CD4-positive, alpha-beta T cell (primary cell): Measurements from ENCODE around the gene AHRR. TPM values are rescaled to one million over a fixed set of nuclear protein-coding genes. Genes with fewer than 3 reads are reported as not detected.

Source experiments
- ATAC-seq: fragments of 200-7000 bp; cut with Tn5 transposase; one replicate; pipeline ENCODE4 v1.10.0; 2022; ENCODE audit warnings: mild to moderate bottlenecking; ENCODE audit not compliant: poor library complexity
- CTCF ChIA-PET: fragments of 350-600 bp; sonication (Branson Sonifier 250); formaldehyde crosslinking; loops from one replicate; lab custom pipeline; 2021; ENCODE audit warnings: antibody characterized with exemption, inconsistent platforms; lab: Charles Lee
- POLR2A ChIA-PET: fragments of 350-600 bp; sonication (Branson Sonifier 250); formaldehyde crosslinking; loops from one replicate; lab custom pipeline; 2021; ENCODE audit warnings: antibody characterized with exemption, inconsistent platforms; lab: Charles Lee
- DNase-seq, 14 experiments: peaks; one replicate each; pipeline ENCODE4 v3.0.0-alpha.2; 2013 to 2020; ENCODE audit warnings: mixed read lengths in 2 of 14
- H3K27ac ChIP-seq, 2 donors: one replicate each; pipeline versions ENCODE4 v1.5.1 to v1.7.0; 2013; ENCODE audit warnings: low read length in 2 of 2, low read depth in 1 of 2, mild to moderate bottlenecking in 1 of 2
- H3K27me3 ChIP-seq, 2 experiments: 1 replicate in 1 of 2; 2 replicates in 1 of 2; pipeline versions ENCODE4 v1.6.1 to v1.7.0; 2013; ENCODE audit warnings: low read length in 2 of 2, control low read depth in 1 of 2, mild to moderate bottlenecking in 1 of 2, moderate library complexity in 1 of 2; ENCODE audit not compliant: insufficient read depth in 2 of 2, control insufficient read depth in 1 of 2
- H3K36me3 ChIP-seq: one replicate; pipeline ENCODE4 v1.6.1; 2013; ENCODE audit warnings: low read length, control low read depth; ENCODE audit not compliant: insufficient read depth
- H3K4me1 ChIP-seq: one replicate; pipeline ENCODE4 v1.6.1; 2013; ENCODE audit warnings: low read length, control low read depth; ENCODE audit not compliant: insufficient read depth
- H3K4me3 ChIP-seq: one replicate; pipeline ENCODE4 v1.5.1; 2013; ENCODE audit warnings: mild to moderate bottlenecking, low read length, moderate library complexity
- H3K9me3 ChIP-seq, 2 experiments: 1 replicate in 1 of 2; 2 replicates in 1 of 2; pipeline versions ENCODE4 v1.6.1 to v1.7.0; 2013; ENCODE audit warnings: low read length in 2 of 2, mild to moderate bottlenecking in 2 of 2, control low read depth in 1 of 2, moderate library complexity in 1 of 2; ENCODE audit not compliant: control insufficient read depth in 1 of 2, insufficient read depth in 1 of 2
- H3K27ac Mint-ChIP-seq: one replicate; pipeline ENCODE4 v1.8.0; 2020; ENCODE audit warnings: mixed read lengths
- H3K27me3 Mint-ChIP-seq: one replicate; pipeline ENCODE4 v1.8.0; 2021; ENCODE audit warnings: mixed read lengths
- H3K36me3 Mint-ChIP-seq: one replicate; pipeline ENCODE4 v1.8.0; 2021; ENCODE audit warnings: low read depth, mixed read lengths
- H3K4me1 Mint-ChIP-seq: one replicate; pipeline ENCODE4 v1.8.0; 2021; ENCODE audit warnings: low read depth, mixed read lengths
- H3K4me3 Mint-ChIP-seq: one replicate; pipeline ENCODE4 v1.8.0; 2020; ENCODE audit warnings: mild to moderate bottlenecking, mixed read lengths
- H3K9me3 Mint-ChIP-seq: one replicate; pipeline ENCODE4 v1.8.0; 2020; ENCODE audit warnings: mixed read lengths
- intact Hi-C, 2 experiments: fragments of 100-400 bp; cut with DNase I in 1 of 2; cut with micrococcal nuclease in 1 of 2; formaldehyde crosslinking; loops; one replicate each; pipeline versions ENCODE4 v1.15.1 to v1.9.0; 2023 to 2025; cut with DNase I, micrococcal nuclease
- total RNA-seq, 174 experiments: library from RNA in 2 of 174; stranded (reverse) in 2 of 174; gene quantifications; one replicate each; pipeline ENCODE4 v1.2.3 and lab custom pipeline; 2021 to 2026
- TF ChIP-seq, protein P1 (sequence below): fragments of 200-600 bp; IDR thresholded peaks from one replicate; pipeline ENCODE4 v1.8.0; 2022; ENCODE audit warnings: antibody characterized with exemption, mild to moderate bottlenecking

AHRR gene
- total RNA-seq, 2 experiments from 2014 or later = 0.45 to 0.63 TPM

DNA sequence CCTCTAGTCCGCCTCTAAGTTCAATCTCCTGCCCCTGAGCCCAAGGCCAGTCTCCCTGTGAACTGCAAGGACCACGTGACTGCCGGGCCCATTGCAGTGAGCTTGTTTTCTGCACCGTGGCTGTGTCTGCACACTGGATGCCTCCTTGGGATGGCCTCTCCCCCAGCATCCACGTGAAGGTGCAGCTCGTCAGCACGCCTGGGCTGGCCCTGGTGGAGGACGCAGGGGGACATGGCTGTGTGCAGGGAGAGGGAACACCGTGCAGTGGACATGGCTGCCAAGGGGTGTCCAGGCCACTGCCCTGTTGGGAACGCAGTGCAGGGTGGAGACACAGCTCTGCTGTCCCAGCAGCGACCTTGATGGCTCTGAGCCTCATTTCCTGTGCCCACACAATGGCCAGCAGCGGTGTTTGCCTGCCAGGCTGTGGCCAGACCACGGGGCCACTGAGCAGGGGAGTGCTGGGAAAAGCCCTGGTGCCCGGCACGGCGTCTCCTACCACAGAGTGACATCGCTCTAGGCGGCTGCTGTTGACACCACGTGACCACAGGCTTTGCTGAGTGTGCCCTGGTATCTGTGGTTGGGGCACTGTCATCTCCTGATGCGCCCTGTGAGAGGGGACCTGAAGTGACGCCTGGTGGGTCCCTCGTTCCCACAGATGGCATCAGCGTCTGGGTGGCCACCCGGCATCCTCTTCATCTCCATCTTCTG is 94.6 kb downstream of the AHRR start:
- no peaks in the 10 kb centered on the region for H3K4me1 ChIP-seq
- H3K27me3 ChIP-seq = no peaks in the 10 kb centered on the region
- Mint-ChIP-seq H3K9me3 (no peaks in the 10 kb centered on the region), H3K4me1 (no peaks in the 10 kb centered on the region), H3K27ac (no peak overlapping the region), H3K27me3 (peaks cover 6% of the 10 kb centered on the region), H3K36me3 (no peaks in the 10 kb centered on the region), H3K4me3 (no peak overlapping the region)
- no peak overlapping the region for H3K4me3 ChIP-seq
- ChIA-PET POLR2A (no interaction called here), CTCF (no interaction called here)
- no peaks in the 10 kb centered on the region for H3K9me3 ChIP-seq
- TF ChIP-seq, protein P1, sequence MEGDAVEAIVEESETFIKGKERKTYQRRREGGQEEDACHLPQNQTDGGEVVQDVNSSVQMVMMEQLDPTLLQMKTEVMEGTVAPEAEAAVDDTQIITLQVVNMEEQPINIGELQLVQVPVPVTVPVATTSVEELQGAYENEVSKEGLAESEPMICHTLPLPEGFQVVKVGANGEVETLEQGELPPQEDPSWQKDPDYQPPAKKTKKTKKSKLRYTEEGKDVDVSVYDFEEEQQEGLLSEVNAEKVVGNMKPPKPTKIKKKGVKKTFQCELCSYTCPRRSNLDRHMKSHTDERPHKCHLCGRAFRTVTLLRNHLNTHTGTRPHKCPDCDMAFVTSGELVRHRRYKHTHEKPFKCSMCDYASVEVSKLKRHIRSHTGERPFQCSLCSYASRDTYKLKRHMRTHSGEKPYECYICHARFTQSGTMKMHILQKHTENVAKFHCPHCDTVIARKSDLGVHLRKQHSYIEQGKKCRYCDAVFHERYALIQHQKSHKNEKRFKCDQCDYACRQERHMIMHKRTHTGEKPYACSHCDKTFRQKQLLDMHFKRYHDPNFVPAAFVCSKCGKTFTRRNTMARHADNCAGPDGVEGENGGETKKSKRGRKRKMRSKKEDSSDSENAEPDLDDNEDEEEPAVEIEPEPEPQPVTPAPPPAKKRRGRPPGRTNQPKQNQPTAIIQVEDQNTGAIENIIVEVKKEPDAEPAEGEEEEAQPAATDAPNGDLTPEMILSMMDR = no peak
- no peak for DNase-seq
- H3K36me3 ChIP-seq = no peaks in the 10 kb centered on the region
- ATAC-seq = no peak
- intact Hi-C loops = no loop called here
- no peak overlapping the region for H3K27ac ChIP-seq

DNA sequence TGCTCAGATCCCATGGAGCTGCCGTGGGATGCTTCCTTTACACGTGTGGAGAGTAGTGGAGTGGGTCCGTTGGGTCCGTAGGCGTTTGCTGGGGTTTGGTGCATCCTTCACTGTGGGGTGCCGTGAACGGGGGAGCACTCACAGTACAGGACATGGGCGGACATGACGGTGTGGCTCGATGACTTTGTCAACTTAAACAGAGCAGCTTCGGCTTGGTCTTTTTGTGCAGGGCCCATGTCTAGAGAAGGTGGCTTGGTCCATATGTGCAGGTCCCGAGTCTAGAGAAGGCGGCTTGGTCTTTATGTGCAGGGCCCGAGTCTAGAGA is 95.1 kb downstream of the AHRR start:
- Histone ChIP-seq H3K4me1 (no peaks in the 10 kb centered on the region), H3K27me3 (no peaks in the 10 kb centered on the region), H3K9me3 (no peaks in the 10 kb centered on the region), H3K36me3 (no peaks in the 10 kb centered on the region), H3K4me3 (no peak overlapping the region), H3K27ac (no peak overlapping the region)
- TF ChIP-seq, protein P1 = no peak
- Mint-ChIP-seq H3K27ac (no peak overlapping the region), H3K36me3 (no peaks in the 10 kb centered on the region), H3K4me3 (no peak overlapping the region), H3K9me3 (no peaks in the 10 kb centered on the region), H3K4me1 (no peaks in the 10 kb centered on the region), H3K27me3 (peaks cover 6% of the 10 kb centered on the region)
- ATAC-seq (no peak), DNase-seq (no peak)
- intact Hi-C loops = no loop called here
- ChIA-PET CTCF (no interaction called here), POLR2A (no interaction called here)

DNA sequence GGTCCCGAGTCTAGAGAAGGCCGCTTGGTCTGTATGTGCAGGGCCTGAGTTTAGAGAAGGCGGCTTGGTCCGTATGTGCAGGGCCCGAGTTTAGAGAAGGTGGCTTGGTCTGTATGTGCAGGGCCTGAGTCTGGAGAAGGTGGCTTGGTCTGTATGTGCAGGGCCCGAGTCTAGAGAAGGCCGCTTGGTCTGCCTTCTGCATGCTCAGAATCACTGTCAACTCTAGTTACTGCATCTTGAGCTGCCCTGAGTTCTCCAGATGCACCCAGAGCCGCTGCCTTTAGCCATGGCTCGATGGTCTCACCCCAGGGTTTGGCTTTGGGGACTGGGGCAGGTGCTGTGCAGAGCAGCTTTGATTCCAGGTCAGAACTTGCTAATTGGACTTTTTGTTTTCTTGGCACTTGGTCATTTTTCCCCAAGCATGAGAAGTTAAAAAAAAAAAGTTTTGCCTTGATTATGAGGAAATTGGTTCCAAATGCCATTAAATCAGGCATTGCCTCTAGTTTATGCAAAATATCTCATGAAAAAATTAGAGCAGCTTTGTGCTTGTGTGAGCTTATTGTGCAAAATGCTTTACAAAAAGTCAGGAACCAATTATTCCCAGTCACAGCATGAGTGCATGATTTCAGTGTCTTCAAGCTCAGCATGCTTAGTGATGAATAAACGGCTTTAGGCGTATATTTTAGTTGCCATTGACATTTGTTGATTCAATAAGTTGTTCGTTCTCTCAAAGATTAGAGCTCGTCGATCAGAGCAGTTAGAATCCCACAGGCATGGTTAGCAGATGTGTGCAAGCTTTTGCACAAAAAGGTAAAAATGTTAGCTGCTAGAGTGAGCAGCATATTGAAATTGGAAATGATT is 96.0 kb downstream of the AHRR start:
- ChIA-PET CTCF (no interaction called here), POLR2A (no interaction called here)
- Mint-ChIP-seq H3K27ac (no peak overlapping the region), H3K36me3 (no peaks in the 10 kb centered on the region), H3K4me3 (no peak overlapping the region), H3K9me3 (no peaks in the 10 kb centered on the region), H3K27me3 (peaks cover under 1% of the 10 kb centered on the region), H3K4me1 (no peaks in the 10 kb centered on the region)
- DNase-seq (no peak), ATAC-seq (no peak)
- Histone ChIP-seq H3K27me3 (no peaks in the 10 kb centered on the region), H3K9me3 (no peaks in the 10 kb centered on the region), H3K4me3 (no peak overlapping the region), H3K36me3 (no peaks in the 10 kb centered on the region), H3K27ac (no peak overlapping the region), H3K4me1 (no peaks in the 10 kb centered on the region)
- intact Hi-C loops = no loop called here
- TF ChIP-seq, protein P1 = no peak
